Hepatocyte (in vitro differentiated cells): ENCODE results near the gene CETN3.

Source experiments
- EZH2 ChIP-seq: fragments of 200-600 bp; sonication (generic); IDR thresholded peaks from 2 replicates; pipeline ENCODE4 v1.6.1; 2016; ENCODE audit warnings: antibody characterized with exemption, mild to moderate bottlenecking, borderline replicate concordance
- TF ChIP-seq, protein P1 (sequence below): fragments of 200-600 bp; sonication (generic); IDR thresholded peaks from 2 replicates; pipeline ENCODE4 v1.5.1; 2016; ENCODE audit warnings: antibody characterized with exemption, mild to moderate bottlenecking; ENCODE audit not compliant: poor library complexity

DNA sequence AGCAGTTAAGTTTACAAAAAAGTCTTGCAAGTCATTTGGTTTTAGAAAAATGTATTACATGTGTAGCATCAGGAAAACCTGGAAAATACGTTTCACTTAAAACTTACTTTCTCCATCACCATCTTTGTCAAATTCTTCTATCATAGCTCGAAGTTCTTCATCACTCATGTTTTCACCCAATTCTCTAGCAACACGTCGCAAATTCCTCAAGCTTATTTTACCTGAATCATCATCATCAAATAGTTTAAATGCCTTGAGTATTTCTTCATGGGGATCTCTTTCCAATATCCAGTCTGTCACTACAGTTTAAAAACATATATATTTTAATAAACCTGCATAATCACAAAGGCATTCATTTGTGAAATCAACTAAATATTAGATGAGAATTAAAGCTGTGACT is 10.3 kb downstream of the CETN3 start:
- TF ChIP-seq, protein P1, sequence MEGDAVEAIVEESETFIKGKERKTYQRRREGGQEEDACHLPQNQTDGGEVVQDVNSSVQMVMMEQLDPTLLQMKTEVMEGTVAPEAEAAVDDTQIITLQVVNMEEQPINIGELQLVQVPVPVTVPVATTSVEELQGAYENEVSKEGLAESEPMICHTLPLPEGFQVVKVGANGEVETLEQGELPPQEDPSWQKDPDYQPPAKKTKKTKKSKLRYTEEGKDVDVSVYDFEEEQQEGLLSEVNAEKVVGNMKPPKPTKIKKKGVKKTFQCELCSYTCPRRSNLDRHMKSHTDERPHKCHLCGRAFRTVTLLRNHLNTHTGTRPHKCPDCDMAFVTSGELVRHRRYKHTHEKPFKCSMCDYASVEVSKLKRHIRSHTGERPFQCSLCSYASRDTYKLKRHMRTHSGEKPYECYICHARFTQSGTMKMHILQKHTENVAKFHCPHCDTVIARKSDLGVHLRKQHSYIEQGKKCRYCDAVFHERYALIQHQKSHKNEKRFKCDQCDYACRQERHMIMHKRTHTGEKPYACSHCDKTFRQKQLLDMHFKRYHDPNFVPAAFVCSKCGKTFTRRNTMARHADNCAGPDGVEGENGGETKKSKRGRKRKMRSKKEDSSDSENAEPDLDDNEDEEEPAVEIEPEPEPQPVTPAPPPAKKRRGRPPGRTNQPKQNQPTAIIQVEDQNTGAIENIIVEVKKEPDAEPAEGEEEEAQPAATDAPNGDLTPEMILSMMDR = no peak
- no peak for TF ChIP-seq EZH2
